HG02571 (cell line): Measurements from ENCODE around the gene SENP3.

Experiments used
- ATAC-seq: cut with Tn5 transposase; IDR thresholded peaks from one replicate; pipeline ENCODE4 v1.9.1; 2021; ENCODE audit warnings: mild to moderate bottlenecking, moderate library complexity; ENCODE audit not compliant: unreplicated experiment

SENP3 gene

GRCh38 chr17:7561589-7562207 lies at the start of gene SENP3:
SENP3 (plus strand) TSS chr17:7561919; CDS start chr17:7563077, 1,158 bp downstream.
- peak; percentile 64 for ATAC-seq

- no peak for ATAC-seq
Measured at GRCh38 chr17:7512105-7512504, 49.6 kb upstream of the SENP3 start.

- no peak for ATAC-seq
Measured at GRCh38 chr17:7512824-7513540, 48.7 kb upstream of the SENP3 start.

DNA sequence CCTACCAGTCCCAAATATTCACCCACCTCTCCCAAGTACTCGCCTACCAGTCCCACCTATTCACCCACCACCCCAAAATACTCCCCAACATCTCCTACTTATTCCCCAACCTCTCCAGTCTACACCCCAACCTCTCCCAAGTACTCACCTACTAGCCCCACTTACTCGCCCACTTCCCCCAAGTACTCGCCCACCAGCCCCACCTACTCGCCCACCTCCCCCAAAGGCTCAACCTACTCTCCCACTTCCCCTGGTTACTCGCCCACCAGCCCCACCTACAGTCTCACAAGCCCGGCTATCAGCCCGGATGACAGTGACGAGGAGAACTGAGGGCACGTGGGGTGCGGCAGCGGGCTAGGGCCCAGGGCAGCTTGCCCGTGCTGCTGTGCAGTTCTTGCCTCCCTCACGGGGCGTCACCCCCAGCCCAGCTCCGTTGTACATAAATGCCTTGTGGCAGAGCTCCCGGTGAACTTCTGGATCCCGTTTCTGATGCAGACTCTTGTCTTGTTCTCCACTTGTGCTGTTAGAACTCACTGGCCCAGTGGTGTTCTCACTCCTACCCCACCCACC lies 47.8 kb upstream of the SENP3 start:
- ATAC-seq = no peak

- ATAC-seq = no peak
Measured at GRCh38 chr17:7515911-7516610, 45.7 kb upstream of the SENP3 start.

GRCh38 chr17:7523033-7523432 lies 38.7 kb upstream of the SENP3 start:
- ATAC-seq = no peak

- ATAC-seq = no peak
Measured at GRCh38 chr17:7528842-7529241, 32.9 kb upstream of the SENP3 start.

GRCh38 chr17:7530023-7530900 lies 31.5 kb upstream of the SENP3 start:
- ATAC-seq = no peak

DNA sequence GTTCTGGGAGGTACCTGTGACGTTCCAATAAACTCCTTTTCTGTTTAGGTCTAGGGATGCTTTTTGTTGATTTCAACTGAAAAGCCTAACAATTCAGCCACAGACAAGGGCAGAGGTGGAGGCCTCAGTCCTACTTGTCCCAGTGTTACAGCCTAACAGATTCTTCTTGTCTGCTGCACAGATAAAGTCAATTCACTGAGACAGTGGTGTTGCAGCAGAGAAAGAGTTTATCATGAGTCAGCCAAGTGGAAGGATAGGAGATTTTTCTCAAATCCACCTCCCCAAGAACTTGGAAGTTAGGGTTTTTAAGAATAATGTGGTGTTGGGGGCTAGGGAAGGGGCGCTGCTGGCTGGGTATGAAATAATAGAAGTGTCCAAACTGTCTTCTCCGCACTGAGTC lies 23.7 kb upstream of the SENP3 start:
- no peak for ATAC-seq

DNA sequence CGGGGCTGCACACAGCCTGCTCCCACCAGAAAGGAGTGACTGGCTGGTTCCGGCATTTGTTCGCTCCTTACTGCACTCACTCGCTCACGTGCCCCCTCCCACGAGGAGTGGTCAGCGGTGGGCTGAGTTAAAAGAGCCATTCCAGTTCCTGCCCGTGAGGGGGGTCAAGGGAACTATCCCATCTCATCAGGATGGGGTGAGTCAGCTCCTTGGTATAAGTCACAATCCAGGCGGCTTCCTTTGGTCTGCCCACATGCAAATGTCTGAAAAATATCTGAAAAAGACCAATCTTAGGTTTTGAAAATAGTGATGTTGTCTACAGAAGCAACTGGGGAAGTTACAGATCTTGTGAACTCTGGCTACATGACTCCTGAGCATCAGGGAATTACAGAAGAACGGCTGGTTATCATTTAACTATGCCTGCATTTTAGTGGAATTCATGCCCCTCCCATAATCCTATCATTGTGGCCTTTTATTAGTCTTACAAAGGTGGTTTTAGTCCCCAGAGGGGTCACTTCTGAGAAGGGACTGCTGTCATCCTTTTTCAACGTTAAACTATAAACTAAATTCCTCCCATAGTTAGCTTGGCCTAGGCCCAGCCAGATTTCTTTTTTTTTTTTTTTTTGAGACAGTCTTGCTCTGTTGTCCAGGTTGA lies 22.7 kb upstream of the SENP3 start:
- ATAC-seq = no peak

- no peak for ATAC-seq
Measured at GRCh38 chr17:7541074-7541621, 20.6 kb upstream of the SENP3 start.

- no peak for ATAC-seq
Measured at GRCh38 chr17:7544911-7545310, 16.8 kb upstream of the SENP3 start.

GRCh38 chr17:7548585-7549400 lies 12.9 kb upstream of the SENP3 start, which contains the start of gene TNFSF12:
TNFSF12 (plus strand) TSS chr17:7549058; CDS start chr17:7549154, 96 bp downstream.
- ATAC-seq = no peak

GRCh38 chr17:7549401-7550055 lies 12.2 kb upstream of the SENP3 start:
- ATAC-seq = no peak

DNA sequence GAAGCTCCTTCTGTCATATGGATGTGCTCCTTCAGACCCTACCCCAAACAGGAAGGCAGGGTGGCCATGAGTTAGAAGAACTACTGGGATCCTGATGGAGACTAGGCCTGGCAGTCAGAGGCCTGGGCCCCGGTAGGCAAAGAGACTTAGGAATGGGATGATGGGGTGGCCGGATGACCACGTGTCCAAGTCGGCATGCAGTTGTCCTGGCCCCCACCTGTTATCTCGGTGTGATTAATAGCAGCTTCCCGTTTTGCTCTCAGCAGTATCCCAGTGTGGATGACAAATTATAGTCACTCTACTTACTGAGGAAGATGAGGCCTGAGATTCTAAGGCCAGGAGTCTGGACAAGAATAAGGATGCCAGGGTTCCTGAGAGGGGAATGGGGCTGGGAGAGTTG lies 11.4 kb upstream of the SENP3 start:
- no peak for ATAC-seq

DNA sequence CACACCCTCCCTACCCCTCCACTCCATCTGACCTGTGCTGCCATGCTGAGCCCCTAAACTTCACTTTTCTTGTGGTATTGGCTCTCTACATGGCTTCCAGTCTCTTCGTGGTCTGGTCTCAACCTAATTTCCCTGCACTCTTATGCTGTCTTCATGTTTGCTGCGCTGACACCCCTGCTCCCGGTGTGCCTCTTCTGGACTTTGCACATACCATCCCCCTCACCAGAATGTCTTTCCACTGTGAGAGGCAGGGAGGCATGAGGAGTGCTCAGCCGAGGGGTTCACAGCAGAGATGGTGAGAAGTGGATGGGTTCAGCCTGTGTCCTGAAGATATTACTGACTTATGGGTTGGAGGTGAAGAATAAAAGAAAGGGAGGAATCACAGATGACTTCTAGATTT lies 10.3 kb upstream of the SENP3 start:
- no peak for ATAC-seq

GRCh38 chr17:7552621-7553051 lies 9.1 kb upstream of the SENP3 start:
- ATAC-seq = no peak

- no peak for ATAC-seq
Measured at GRCh38 chr17:7553356-7553755, 8.4 kb upstream of the SENP3 start.
